Measurements from ENCODE around the gene ZBTB25. TPM values are rescaled to one million over a fixed set of nuclear protein-coding genes. Genes with fewer than 3 reads are reported as not detected.

Gene ZBTB25
- total RNA-seq, 2 donors from 2014 or later: 7.9 to 10.6 TPM

GRCh38 chr14:64422756-64423155 lies 80.9 kb downstream of the ZBTB25 start:
- TF ChIP-seq CTCF (IDR thresholded peaks at IDR 0.05): no peak
- no peak for TF ChIP-seq POLR2A (IDR thresholded peaks at IDR 0.05)
- H3K27ac ChIP-seq: no peak overlapping the region
- no peak overlapping the region for H3K4me3 ChIP-seq
- H3K36me3 ChIP-seq (replicated peaks in 1 of 2; ENCODE audit: insufficient read depth in 1 of 2, low read depth in 2 of 2): peaks cover 3 to 24% of the 10 kb centered on the region in 2 donors
- ATAC-seq (no peak), DNase-seq (no peak)
- H3K27me3 ChIP-seq: no peaks in the 10 kb centered on the region
- H3K4me1 ChIP-seq: no peaks in the 10 kb centered on the region
- intact Hi-C loops (cut with DNase I): no loop called here
- no peaks in the 10 kb centered on the region for H3K9me3 ChIP-seq
- WGBS, 2 donors: 87 to 92% methylated on average over 7 of the region's 7 CpGs

- WGBS, 2 donors: 100% methylated on average over 1 of the region's 1 CpG
- H3K27ac ChIP-seq: no peak overlapping the region
- TF ChIP-seq POLR2A (IDR thresholded peaks at IDR 0.05) (no peak), CTCF (IDR thresholded peaks at IDR 0.05) (no peak)
- no peak overlapping the region for H3K4me3 ChIP-seq
- DNase-seq: no peak
- H3K4me1 ChIP-seq: no peaks in the 10 kb centered on the region
- H3K27me3 ChIP-seq: no peaks in the 10 kb centered on the region
- H3K36me3 ChIP-seq (replicated peaks in 1 of 2; ENCODE audit: insufficient read depth in 1 of 2, low read depth in 2 of 2): peaks cover 10 to 27% of the 10 kb centered on the region in 2 donors
- ATAC-seq: no peak
- H3K9me3 ChIP-seq: no peaks in the 10 kb centered on the region
- intact Hi-C loops (cut with DNase I): no loop called here
Measured at GRCh38 chr14:64422005-64422404, 81.6 kb downstream of the ZBTB25 start.

GRCh38 chr14:64421166-64421565 lies 82.5 kb downstream of the ZBTB25 start:
- H3K9me3 ChIP-seq: no peaks in the 10 kb centered on the region
- peaks cover 12 to 32% of the 10 kb centered on the region in 2 donors for H3K36me3 ChIP-seq (replicated peaks in 1 of 2; ENCODE audit: insufficient read depth in 1 of 2, low read depth in 2 of 2)
- DNase-seq (no peak), ATAC-seq (no peak)
- no peaks in the 10 kb centered on the region for H3K27me3 ChIP-seq
- no peak overlapping the region for H3K4me3 ChIP-seq
- 68% methylated on average over 8 of the region's 8 CpGs for WGBS, 2 donors
- intact Hi-C loops (cut with DNase I): no loop called here
- no peaks in the 10 kb centered on the region for H3K4me1 ChIP-seq
- H3K27ac ChIP-seq: no peak overlapping the region
- TF ChIP-seq POLR2A (IDR thresholded peaks at IDR 0.05) (no peak), CTCF (IDR thresholded peaks at IDR 0.05) (no peak)

- H3K36me3 ChIP-seq (replicated peaks in 1 of 2; ENCODE audit: insufficient read depth in 1 of 2, low read depth in 2 of 2): peaks cover 12 to 30% of the 10 kb centered on the region in 2 donors
- no peaks in the 10 kb centered on the region for H3K27me3 ChIP-seq
- TF ChIP-seq POLR2A (IDR thresholded peaks at IDR 0.05) (no peak), CTCF (IDR thresholded peaks at IDR 0.05) (no peak)
- intact Hi-C loops (cut with DNase I): no loop called here
- H3K27ac ChIP-seq: no peak overlapping the region
- H3K9me3 ChIP-seq: no peaks in the 10 kb centered on the region
- 83% methylated on average over 4 to 7 of the region's 7 CpGs for WGBS, 2 donors
- no peaks in the 10 kb centered on the region for H3K4me1 ChIP-seq
- DNase-seq (no peak), ATAC-seq (no peak)
- H3K4me3 ChIP-seq: no peak overlapping the region
Measured at GRCh38 chr14:64419003-64419402, 84.6 kb downstream of the ZBTB25 start.

GRCh38 chr14:64417771-64418125 lies 85.9 kb downstream of the ZBTB25 start:
- no peak overlapping the region for H3K27ac ChIP-seq
- no peak for ATAC-seq
- H3K9me3 ChIP-seq: no peaks in the 10 kb centered on the region
- no peak overlapping the region for H3K4me3 ChIP-seq
- TF ChIP-seq POLR2A (IDR thresholded peaks at IDR 0.05) (no peak), CTCF (IDR thresholded peaks at IDR 0.05) (no peak)
- H3K36me3 ChIP-seq (replicated peaks in 1 of 2; ENCODE audit: insufficient read depth in 1 of 2, low read depth in 2 of 2): peaks cover 12 to 31% of the 10 kb centered on the region in 2 donors
- intact Hi-C loops (cut with DNase I): no loop called here
- H3K27me3 ChIP-seq: no peaks in the 10 kb centered on the region
- H3K4me1 ChIP-seq: no peaks in the 10 kb centered on the region
- WGBS, 2 donors: 93 to 99% methylated on average over 7 of the region's 7 CpGs
- no peak for DNase-seq
